Activated gamma-delta T cell treated with Interleukin-2 at 50 U/mL for 16 hours (primary cell): ENCODE measurements around the gene COL9A3.

Experiments
- DNase-seq: peaks from one replicate; pipeline ENCODE4 v3.0.0-alpha.2; 2020

The COL9A3 gene

GRCh38 chr20:62812181-62812906, 4.5 kb upstream of the COL9A3 start:
- DNase-seq, result no peak

GRCh38 chr20:62812907-62813200, 4.0 kb upstream of the COL9A3 start:
- no peak for DNase-seq

- DNase-seq, result no peak
Observed at GRCh38 chr20:62813588-62813987, 3.3 kb upstream of the COL9A3 start.

- no peak for DNase-seq
Observed at GRCh38 chr20:62814060-62814708, 2.7 kb upstream of the COL9A3 start.

- DNase-seq, result no peak
Observed at GRCh38 chr20:62814709-62815065, 2.2 kb upstream of the COL9A3 start.

GRCh38 chr20:62815066-62815991, 1.5 kb upstream of the COL9A3 start:
- no peak for DNase-seq

GRCh38 chr20:62816031-62816883, 593 bp upstream of the COL9A3 start:
- no peak for DNase-seq

GRCh38 chr20:62817975-62818591, 1.2 kb downstream of the COL9A3 start:
- DNase-seq, result no peak

- no peak for DNase-seq
Observed at GRCh38 chr20:62818592-62819493, 2.0 kb downstream of the COL9A3 start.

- DNase-seq, result no peak
Observed at GRCh38 chr20:62819494-62820174, 2.8 kb downstream of the COL9A3 start.

GRCh38 chr20:62820208-62820961, 3.5 kb downstream of the COL9A3 start:
- no peak for DNase-seq

- no peak for DNase-seq
Observed at GRCh38 chr20:62820962-62821725, 4.3 kb downstream of the COL9A3 start.

- DNase-seq, result no peak
Observed at GRCh38 chr20:62821726-62822210, 4.9 kb downstream of the COL9A3 start.

- no peak for DNase-seq
Observed at GRCh38 chr20:62822239-62822787, 5.5 kb downstream of the COL9A3 start.

- DNase-seq, result no peak
Observed at GRCh38 chr20:62822788-62823651, 6.2 kb downstream of the COL9A3 start.

- DNase-seq, result no peak
Observed at GRCh38 chr20:62823688-62824475, 7.0 kb downstream of the COL9A3 start.
